Activated CD4-positive, CD25-positive, alpha-beta regulatory T cell (primary cell): ENCODE results near the gene MZF1.

Experiments used
- DNase-seq, 4 experiments: peaks; one replicate each; lab custom pipeline; 2025; lab: John Stamatoyannopoulos, UW

MZF1 gene

GRCh38 chr19:58569943-58570670, 3.0 kb downstream of the MZF1 start:
- DNase-seq = no peak

GRCh38 chr19:58569191-58569942, 3.8 kb downstream of the MZF1 start:
- no peak for DNase-seq

GRCh38 chr19:58568453-58569130, 4.5 kb downstream of the MZF1 start:
- DNase-seq = no peak

GRCh38 chr19:58566989-58567388, 6.1 kb downstream of the MZF1 start:
- DNase-seq = no peak

GRCh38 chr19:58563823-58564222, 9.3 kb downstream of the MZF1 start:
- DNase-seq = no peak

GRCh38 chr19:58563034-58563573, 10.0 kb downstream of the MZF1 start:
- no peak for DNase-seq

GRCh38 chr19:58562122-58563033, 10.8 kb downstream of the MZF1 start:
- no peak for DNase-seq

GRCh38 chr19:58561373-58562121, 11.6 kb downstream of the MZF1 start:
- no peak for DNase-seq

- no peak for DNase-seq
Measured at GRCh38 chr19:58560921-58561320, 12.2 kb downstream of the MZF1 start.

GRCh38 chr19:58560007-58560887, 12.9 kb downstream of the MZF1 start:
- no peak for DNase-seq

GRCh38 chr19:58559275-58560006, 13.7 kb downstream of the MZF1 start:
- DNase-seq = no peak

GRCh38 chr19:58558623-58559274, 14.4 kb downstream of the MZF1 start:
- no peak for DNase-seq

- DNase-seq = no peak
Measured at GRCh38 chr19:58558066-58558622, 15.0 kb downstream of the MZF1 start, which contains the start of gene UBE2M. UBE2M (minus strand) TSS chr19:58558611; CDS start chr19:58558381, 230 bp downstream.

- DNase-seq = no peak
Measured at GRCh38 chr19:58557221-58558065, 15.7 kb downstream of the MZF1 start.

- DNase-seq = no peak
Measured at GRCh38 chr19:58556622-58557220, 16.4 kb downstream of the MZF1 start.

GRCh38 chr19:58555920-58556621, 17.1 kb downstream of the MZF1 start:
- DNase-seq = no peak
